Measurements from ENCODE around the gene STRN4. TPM values are rescaled to one million over a fixed set of nuclear protein-coding genes. Genes with fewer than 3 reads are reported as not detected.

Gene STRN4, protein sequence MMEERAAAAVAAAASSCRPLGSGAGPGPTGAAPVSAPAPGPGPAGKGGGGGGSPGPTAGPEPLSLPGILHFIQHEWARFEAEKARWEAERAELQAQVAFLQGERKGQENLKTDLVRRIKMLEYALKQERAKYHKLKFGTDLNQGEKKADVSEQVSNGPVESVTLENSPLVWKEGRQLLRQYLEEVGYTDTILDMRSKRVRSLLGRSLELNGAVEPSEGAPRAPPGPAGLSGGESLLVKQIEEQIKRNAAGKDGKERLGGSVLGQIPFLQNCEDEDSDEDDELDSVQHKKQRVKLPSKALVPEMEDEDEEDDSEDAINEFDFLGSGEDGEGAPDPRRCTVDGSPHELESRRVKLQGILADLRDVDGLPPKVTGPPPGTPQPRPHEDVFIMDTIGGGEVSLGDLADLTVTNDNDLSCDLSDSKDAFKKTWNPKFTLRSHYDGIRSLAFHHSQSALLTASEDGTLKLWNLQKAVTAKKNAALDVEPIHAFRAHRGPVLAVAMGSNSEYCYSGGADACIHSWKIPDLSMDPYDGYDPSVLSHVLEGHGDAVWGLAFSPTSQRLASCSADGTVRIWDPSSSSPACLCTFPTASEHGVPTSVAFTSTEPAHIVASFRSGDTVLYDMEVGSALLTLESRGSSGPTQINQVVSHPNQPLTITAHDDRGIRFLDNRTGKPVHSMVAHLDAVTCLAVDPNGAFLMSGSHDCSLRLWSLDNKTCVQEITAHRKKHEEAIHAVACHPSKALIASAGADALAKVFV
- total RNA-seq (108 and 116 TPM in 2 replicates), polyA plus RNA-seq (144 and 179 TPM in 2 replicates), polyA minus RNA-seq (86.7 and 114 TPM in 2 replicates), Bru-seq, nascent RNA (percentile 75 among the genes with signal in this experiment), BruChase-seq, experiment 1, labeled RNA remaining after a 6-hour chase (percentile 93 among the genes with signal in this experiment), BruChase-seq, experiment 2, labeled RNA remaining after a 2-hour chase (percentile 89 among the genes with signal in this experiment)
- polyA plus RNA-seq (2011; cell fraction: cytosol; rRNA removed), result 87.1 and 114 TPM in 2 replicates
- 179 and 227 TPM in 2 replicates for polyA plus RNA-seq (2011; cell fraction: nucleus; rRNA removed)
- polyA plus RNA-seq (2012), result 54.6 and 71.2 TPM in 2 replicates
- 31.5 TPM for polyA minus RNA-seq (2011; cell fraction: cytosol; rRNA and poly(A)+ RNA removed)
- polyA minus RNA-seq (2011; cell fraction: nucleus; rRNA and poly(A)+ RNA removed), result 65.9 and 118 TPM in 2 replicates
- long read RNA-seq, transcript STRN4-222 (1 exons, 2,240 nt), result minor isoform, 11 of 159 reads
- long read RNA-seq, transcript STRN4-201 (18 exons, 3,210 nt), result major isoform, 72 of 159 reads
- long read RNA-seq, transcript STRN4-202 (18 exons, 3,628 nt), result minor isoform, 14 of 159 reads
- long read RNA-seq, partial matches to known transcripts, result 34 of 159 reads
- long read RNA-seq, other reads (novel, unspliced or antisense), result 28 of 159 reads

DNA sequence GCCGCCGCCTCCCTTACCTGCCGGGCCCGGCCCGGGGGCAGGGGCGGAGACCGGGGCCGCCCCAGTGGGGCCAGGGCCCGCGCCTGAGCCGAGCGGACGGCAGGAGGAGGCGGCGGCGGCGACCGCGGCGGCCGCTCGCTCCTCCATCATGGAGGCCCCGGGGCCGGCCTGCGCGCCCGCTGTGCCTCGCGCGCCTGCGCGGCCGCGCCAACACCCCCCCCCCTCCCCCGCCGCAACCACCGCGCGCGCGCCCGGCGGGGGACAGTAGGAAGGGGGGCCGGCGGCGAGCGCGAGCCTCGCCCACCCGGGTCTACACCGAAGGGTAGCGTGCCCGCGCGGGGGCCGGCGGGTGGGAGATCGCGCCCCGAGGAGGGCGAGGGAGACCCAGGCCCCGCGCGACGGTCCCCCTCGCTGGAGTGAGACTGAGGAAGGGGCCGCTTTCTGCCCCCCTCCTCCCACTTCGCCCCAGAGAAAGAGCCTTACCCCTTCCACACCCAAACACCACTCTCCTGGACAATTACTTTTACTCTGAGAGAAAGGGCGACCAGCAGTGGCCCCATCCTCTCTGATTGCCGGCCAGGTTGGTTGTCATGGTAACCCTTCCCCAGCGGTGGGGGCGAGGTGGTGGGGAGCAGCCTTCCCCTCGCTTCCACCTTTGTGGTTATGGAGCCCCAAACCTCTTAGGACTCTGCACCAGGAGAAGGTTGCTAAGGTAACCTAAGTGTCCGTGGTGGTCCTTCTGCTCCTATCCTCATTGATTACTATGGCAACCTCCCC is at the start of gene STRN4:
Gene STRN4 (minus strand): TSS at position 170 of the 777 bp plus-strand sequence. CDS start 20 bp downstream, at position 150.
- FAIRE-seq, result no peak
- TF ChIP-seq POLR2AphosphoS5 (IDR thresholded peaks at IDR 0.05; ENCODE audit: insufficient read depth, low read depth, low read length), result no peak
- TF ChIP-seq POLR2A (IDR thresholded peaks at IDR 0.05; ENCODE audit: low read depth, low read length), result peak; percentile 28
- TF ChIP-seq MYC (IDR thresholded peaks at IDR 0.05; ENCODE audit: low read depth, low read length), result no peak
- TF ChIP-seq CTCF (IDR thresholded peaks at IDR 0.05; ENCODE audit: extremely low read depth in 1 of 2, insufficient read depth in 1 of 2, low read depth in 1 of 2, low read length in 2 of 2), result no peak
- ChIA-PET CTCF (interaction anchor here (1.0 to 2.5 kb wide), 3 partner anchors 9 to 42 kb away, joined by 3 to 7 read pairs (median 4); no protein-coding TSS in a partner anchor), POLR2A (interaction anchor here (0.6 kb wide), 1 partner anchor 430 kb away, joined by 3 read pairs; no protein-coding TSS in a partner anchor)
- H4K20me1 ChIP-seq (replicated peaks; ENCODE audit: control insufficient read depth, extremely low read depth, insufficient read depth, low read length), result peaks cover 2% of the 10 kb centered on the region
- peak within 1 kb of the TSS; percentile 87 for H3K4me2 ChIP-seq (ENCODE audit: insufficient read depth, low read length)
- peak within 1 kb of the TSS; percentile 54 for H3K27ac ChIP-seq (ENCODE audit: insufficient read depth, low read depth, low read length)
- H3K36me3 ChIP-seq (ENCODE audit: control insufficient read depth in 2 of 2, extremely low read depth in 1 of 2, insufficient read depth in 2 of 2, low read length in 2 of 2), result peaks cover 0 to 2% of the 10 kb centered on the region in 2 experiments
- peak within 1 kb of the TSS; percentile 82 for H3K9ac ChIP-seq (replicated peaks; ENCODE audit: extremely low read depth, insufficient read depth, low read length)
- intact Hi-C loops (cut with micrococcal nuclease), result no loop called here
- peak within 1 kb of the TSS; percentile 80 to 86 (median 85) for H3K4me3 ChIP-seq (replicated peaks in 1 of 3; ENCODE audit: insufficient read depth in 1 of 3, low read depth in 1 of 3, low read length in 3 of 3)
- H2AFZ ChIP-seq (ENCODE audit: low read depth, low read length), result peak within 1 kb of the TSS; percentile 73
- H3K9me3 ChIP-seq (replicated peaks; ENCODE audit: control insufficient read depth, insufficient read depth, low read length), result no peaks in the 10 kb centered on the region
- peaks cover 50% of the 10 kb centered on the region for H3K79me2 ChIP-seq (ENCODE audit: control insufficient read depth, insufficient read depth, low read length)
- BruUV-seq (replicated peaks), result no TSS peak
- DNase-seq (ENCODE audit: low read depth, low spot score), result no peak
- H3K9me1 ChIP-seq (replicated peaks; ENCODE audit: control insufficient read depth, extremely low read depth, insufficient read depth, low read length), result no peaks in the 10 kb centered on the region
- dilution Hi-C loops (cut with MboI; ENCODE audit: extremely low pct_ligation_motif_present, low sequenced_read_pairs), result no loop called here
- no peaks in the 10 kb centered on the region for H3K27me3 ChIP-seq (ENCODE audit: control insufficient read depth in 2 of 2, insufficient read depth in 2 of 2, low read length in 2 of 2)
- H3K4me1 ChIP-seq (ENCODE audit: control insufficient read depth, extremely low read depth, insufficient read depth, low read length), result peaks cover 13% of the 10 kb centered on the region
